PC-3 (cell line): ENCODE data around the gene MYOCD. TPM values are rescaled to one million over a fixed set of nuclear protein-coding genes. Genes with fewer than 3 reads are reported as not detected.
A peak's percentile ranks its signal among the peaks of the same experiment; 100 is the strongest.

Experiments
- ATAC-seq: fragments of 200-7000 bp; cut with Tn5 transposase; 2 replicates; pipeline ENCODE4 v1.9.1; 2020; ENCODE audit warnings: mild to moderate bottlenecking, moderate library complexity
- BruUV-seq: library from RNA; stranded (reverse); fragments of 400-500 nt; replicated peaks from 2 replicates; lab custom pipeline; 2021; lab: Mats Ljungman, UMichigan
- CTCF ChIA-PET: fragments of 300-600 bp; sonication (Branson Sonifier 250); formaldehyde crosslinking; loops from one replicate; lab custom pipeline; 2022; ENCODE audit warnings: antibody characterized with exemption; lab: Charles Lee
- POLR2A ChIA-PET: fragments of 300-600 bp; sonication (Branson Sonifier 250); formaldehyde crosslinking; loops from one replicate; lab custom pipeline; 2022; ENCODE audit warnings: antibody characterized with exemption; ENCODE audit not compliant: unreplicated experiment; lab: Charles Lee
- DNase-seq: peaks from one replicate; pipeline ENCODE4 v3.0.0-alpha.2; 2015
- H2AFZ ChIP-seq: fragments of 300-600 bp; sonication (generic); 2 replicates; pipeline ENCODE4 v1.6.0; 2016; ENCODE audit warnings: antibody characterized with exemption, low read length
- H3F3A ChIP-seq: fragments of 300-600 bp; sonication (generic); one replicate; pipeline ENCODE4 v1.6.0; 2017; ENCODE audit warnings: antibody characterized with exemption, low read length, control low read depth, mild to moderate bottlenecking; ENCODE audit not compliant: unreplicated experiment
- H3K27ac ChIP-seq: fragments of 300-600 bp; sonication (generic); 2 replicates; pipeline ENCODE4 v1.5.1; 2016; ENCODE audit warnings: mild to moderate bottlenecking, low read length
- H3K27me3 ChIP-seq: fragments of 300-600 bp; sonication (generic); 2 replicates; pipeline ENCODE4 v1.6.1; 2016; ENCODE audit warnings: low read length, mixed read lengths
- H3K36me3 ChIP-seq: fragments of 300-600 bp; sonication (generic); 2 replicates; pipeline ENCODE4 v1.6.1; 2016; ENCODE audit warnings: low read depth, mixed run types, low read length, mixed read lengths
- H3K4me1 ChIP-seq: fragments of 300-600 bp; sonication (generic); 2 replicates; pipeline ENCODE4 v1.5.1; 2016; ENCODE audit warnings: low read length; ENCODE audit not compliant: insufficient read depth
- H3K4me2 ChIP-seq: fragments of 300-600 bp; sonication (generic); 2 replicates; pipeline ENCODE4 v1.6.0; 2016; ENCODE audit warnings: low read length
- H3K4me3 ChIP-seq: fragments of 300-600 bp; sonication (generic); 2 replicates; pipeline ENCODE4 v1.5.1; 2016; ENCODE audit warnings: mild to moderate bottlenecking, low read length, mixed read lengths
- H3K79me2 ChIP-seq: fragments of 300-600 bp; sonication (generic); 2 replicates; pipeline ENCODE4 v1.6.1; 2017; ENCODE audit warnings: low read length, mixed read lengths
- H3K9ac ChIP-seq: fragments of 300-600 bp; sonication (generic); 2 replicates; pipeline ENCODE4 v1.6.0; 2016; ENCODE audit warnings: mild to moderate bottlenecking, low read length
- H3K9me2 ChIP-seq: fragments of 300-600 bp; sonication (generic); replicated peaks from 2 replicates; pipeline ENCODE4 v1.6.1; 2016; ENCODE audit warnings: mixed run types, low read length, mixed read lengths
- H3K9me3 ChIP-seq: fragments of 300-600 bp; sonication (generic); 2 replicates; pipeline ENCODE4 v1.6.1; 2016; ENCODE audit warnings: low read length, mixed read lengths
- H4K20me1 ChIP-seq: fragments of 300-600 bp; sonication (generic); 2 replicates; pipeline ENCODE4 v1.6.1; 2016; ENCODE audit warnings: low read length, mixed read lengths
- CTCF ChIP-seq: fragments of 300-600 bp; sonication (generic); conservative IDR thresholded peaks from 2 replicates; pipeline ENCODE4 v1.5.1; 2017; ENCODE audit warnings: antibody characterized with exemption, low read depth, mild to moderate bottlenecking, low read length
- EZH2 ChIP-seq: fragments of 300-600 bp; sonication (generic); IDR thresholded peaks from one replicate; pipeline ENCODE4 v1.6.1; 2017; ENCODE audit warnings: antibody characterized with exemption, mild to moderate bottlenecking, low read length; ENCODE audit not compliant: unreplicated experiment
- EZH2phosphoT487 ChIP-seq: fragments of 300-600 bp; sonication (generic); IDR thresholded peaks from 2 replicates; pipeline ENCODE4 v1.6.1; 2018; ENCODE audit warnings: mild to moderate bottlenecking, antibody characterized with exemption, low read length, borderline replicate concordance
- intact Hi-C: fragments of 100-400 bp; cut with micrococcal nuclease; formaldehyde crosslinking; loops from 2 replicates; pipeline ENCODE4 v1.9.0; 2023
- total RNA-seq: library from RNA; depleted of rRNA; stranded (reverse); fragments of >200 nt; gene quantifications from 2 replicates; pipeline ENCODE4 v1.2.3, GENCODE V29; 2014

MYOCD gene
- total RNA-seq, 1 experiment from 2014 or later, result not detected

GRCh38 chr17:12790249-12791106 lies 124.8 kb downstream of the MYOCD start:
- DNase-seq (no peak), ATAC-seq (no peak)
- Histone ChIP-seq H3K4me1 (no peaks in the 10 kb centered on the region), H3K4me2 (peak overlapping the region; percentile 74), H3K36me3 (no peaks in the 10 kb centered on the region), H3K4me3 (peak overlapping the region; percentile 60; the same call in 1 of the 2 replicates), H3K9me3 (no peaks in the 10 kb centered on the region), H3K27ac (no peak overlapping the region), H3F3A (no peaks in the 10 kb centered on the region), H3K9ac (no peak overlapping the region), H3K79me2 (no peaks in the 10 kb centered on the region), H3K27me3 (peaks cover 31% of the 10 kb centered on the region), H2AFZ (peak overlapping the region; percentile 56; the same call in 1 of the 2 replicates), H4K20me1 (no peaks in the 10 kb centered on the region), H3K9me2 (no peaks in the 10 kb centered on the region)
- intact Hi-C loops, result no loop called here
- TF ChIP-seq EZH2phosphoT487 (no peak), CTCF (no peak), EZH2 (no peak)
- CTCF ChIA-PET, result no interaction called here
- POLR2A ChIA-PET, result no interaction called here
- BruUV-seq, result no TSS peak

GRCh38 chr17:12794919-12795532 lies 129.3 kb downstream of the MYOCD start:
- Histone ChIP-seq H3K4me2 (no peak overlapping the region), H2AFZ (no peak overlapping the region), H3F3A (no peaks in the 10 kb centered on the region), H3K79me2 (no peaks in the 10 kb centered on the region), H3K27ac (no peak overlapping the region), H3K9me3 (no peaks in the 10 kb centered on the region), H3K36me3 (no peaks in the 10 kb centered on the region), H3K4me3 (no peak overlapping the region), H4K20me1 (no peaks in the 10 kb centered on the region), H3K9me2 (no peaks in the 10 kb centered on the region), H3K4me1 (no peaks in the 10 kb centered on the region), H3K9ac (no peak overlapping the region), H3K27me3 (peaks cover 35% of the 10 kb centered on the region)
- ChIA-PET CTCF (no interaction called here), POLR2A (no interaction called here)
- ATAC-seq, result no peak
- intact Hi-C loops, result no loop called here
- TF ChIP-seq EZH2phosphoT487 (no peak), CTCF (no peak)
- no TSS peak for BruUV-seq
- DNase-seq, result no peak

GRCh38 chr17:12800855-12801365 lies 135.2 kb downstream of the MYOCD start:
- Histone ChIP-seq H3K4me1 (no peaks in the 10 kb centered on the region), H3K9ac (no peak overlapping the region), H3K79me2 (no peaks in the 10 kb centered on the region), H3K4me3 (no peak overlapping the region), H2AFZ (no peak overlapping the region), H3K9me2 (no peaks in the 10 kb centered on the region), H3F3A (no peaks in the 10 kb centered on the region), H3K27ac (no peak overlapping the region), H3K36me3 (no peaks in the 10 kb centered on the region), H3K4me2 (no peak overlapping the region), H4K20me1 (no peaks in the 10 kb centered on the region), H3K27me3 (peaks cover 5% of the 10 kb centered on the region; the same call in 1 of the 2 replicates), H3K9me3 (no peaks in the 10 kb centered on the region)
- DNase-seq, result no peak
- CTCF ChIA-PET, result no interaction called here
- no peak for ATAC-seq
- no TSS peak for BruUV-seq
- POLR2A ChIA-PET, result no interaction called here
- no peak for TF ChIP-seq EZH2phosphoT487
- intact Hi-C loops, result no loop called here
